GM13976 (cell line): Measurements from ENCODE around the gene BCL3.

Experiments
- DNase-seq: peaks from one replicate; pipeline ENCODE4 v3.0.0; 2012; ENCODE audit warnings: low spot score
- CTCF ChIP-seq: IDR thresholded peaks from 2 replicates; pipeline ENCODE4 v1.5.1; 2012; ENCODE audit warnings: borderline replicate concordance, mild to moderate bottlenecking; ENCODE audit not compliant: insufficient read depth; ENCODE audit errors: extremely low read depth, missing control alignments, control extremely low read depth
- in situ Hi-C: fragments of 300-500 bp; cut with MboI; formaldehyde crosslinking; loops from one replicate; pipeline ENCODE4 v1.12.0; 2022; ENCODE audit warnings: low sequenced_read_pairs, mixed read lengths, inconsistent platforms; ENCODE audit not compliant: unreplicated experiment

BCL3 gene

GRCh38 chr19:44735011-44735410 lies 13.5 kb upstream of the BCL3 start:
- in situ Hi-C loops: no loop called here
- DNase-seq: no peak
- TF ChIP-seq CTCF: no peak

GRCh38 chr19:44737238-44738071 lies 11.1 kb upstream of the BCL3 start:
- TF ChIP-seq CTCF: no peak
- in situ Hi-C loops: no loop called here
- DNase-seq: peak; percentile 65

GRCh38 chr19:44738136-44738535 lies 10.4 kb upstream of the BCL3 start:
- no peak for TF ChIP-seq CTCF
- in situ Hi-C loops: no loop called here
- no peak for DNase-seq

GRCh38 chr19:44738603-44739558 lies 9.6 kb upstream of the BCL3 start:
- DNase-seq: no peak
- no peak for TF ChIP-seq CTCF
- in situ Hi-C loops: no loop called here

GRCh38 chr19:44740351-44740824 lies 8.1 kb upstream of the BCL3 start:
- TF ChIP-seq CTCF: no peak
- in situ Hi-C loops: no loop called here
- DNase-seq: no peak

- in situ Hi-C loops: no loop called here
- no peak for DNase-seq
- TF ChIP-seq CTCF: no peak
These were observed 7.2 kb upstream of the BCL3 start for GRCh38 chr19:44741258-44741731.
